ENCODE measurements around the gene DAPK2.
A peak's percentile ranks its signal among the peaks of the same experiment; 100 is the strongest.

The DAPK2 gene

DNA sequence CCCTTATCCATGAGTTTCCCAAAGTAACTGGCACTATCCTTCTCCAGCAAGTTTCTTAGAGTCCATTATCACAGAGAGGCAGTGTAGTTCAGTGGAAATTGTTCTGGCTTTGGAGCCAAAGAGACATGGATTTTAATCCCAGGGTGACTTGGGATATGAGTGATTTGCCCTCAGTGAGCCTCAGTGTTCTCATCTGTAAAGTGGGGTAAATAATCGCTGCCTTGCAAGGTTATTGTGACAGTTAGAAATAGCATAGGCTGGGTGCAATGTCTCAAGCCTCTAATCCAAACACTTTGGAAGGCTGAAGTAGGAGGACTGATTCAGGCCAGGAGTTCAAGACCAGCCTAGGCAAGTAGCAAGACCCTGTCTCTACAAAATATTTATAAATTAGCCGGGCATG lies 30.0 kb downstream of the DAPK2 start:
- WGBS (ENCODE audit: extremely low coverage, insufficient coverage, insufficient read length), result no CpG with 5 or more reads among the region's 2 CpGs
- Histone ChIP-seq H2BK120ac (ENCODE audit: insufficient read depth, low read length, poor library complexity) (no peak overlapping the region), H3K79me1 (ENCODE audit: low read length) (peaks cover 1% of the 10 kb centered on the region)

DNA sequence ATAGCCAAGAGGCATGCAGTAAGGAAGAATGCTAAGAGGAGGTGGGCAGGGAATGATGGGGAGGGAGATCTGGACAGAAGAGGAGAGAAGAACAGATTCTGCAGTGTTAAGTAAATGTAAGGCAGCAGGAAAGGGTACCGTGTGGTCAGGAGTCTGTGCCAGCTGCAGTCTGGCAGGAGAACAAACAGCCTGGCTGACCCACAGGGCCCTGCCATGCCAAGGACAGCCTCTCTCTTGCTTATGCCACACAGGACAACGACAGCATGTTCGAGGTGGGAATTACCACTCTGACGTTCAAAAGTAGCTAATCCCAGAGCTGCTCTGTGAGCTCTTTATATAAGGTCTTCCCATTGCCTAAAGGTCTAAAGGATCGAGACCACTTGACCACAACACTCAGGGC lies 31.3 kb downstream of the DAPK2 start:
- Histone ChIP-seq H3K9me3 (ENCODE audit: insufficient read depth, low read depth, low read length) (no peaks in the 10 kb centered on the region), H3K79me1 (ENCODE audit: low read length) (peaks cover 1% of the 10 kb centered on the region), H3K9ac (ENCODE audit: low read length) (no peak overlapping the region), H2BK12ac (ENCODE audit: low read length) (no peak overlapping the region), H3K23ac (ENCODE audit: low read length) (no peak overlapping the region), H3K79me2 (ENCODE audit: control insufficient read depth, insufficient read depth, low read length, poor library complexity) (no peaks in the 10 kb centered on the region), H4K91ac (ENCODE audit: low read depth, low read length) (no peak overlapping the region), H2BK5ac (ENCODE audit: low read depth, low read length, poor library complexity) (no peak overlapping the region), H2AFZ (ENCODE audit: insufficient read depth, low read length, poor library complexity) (no peak overlapping the region), H3K4me1 (ENCODE audit: control insufficient read depth in 1 of 2, insufficient read depth in 2 of 2, low read length in 2 of 2) (peaks cover 8 to 16% of the 10 kb centered on the region in 2 experiments), H3K4me2 (ENCODE audit: low read length) (no peak overlapping the region), H2BK120ac (ENCODE audit: insufficient read depth, low read length, poor library complexity) (no peak overlapping the region), H2AK5ac (ENCODE audit: low read length) (no peak overlapping the region), H3K4me3 (ENCODE audit: low read depth, low read length) (no peak overlapping the region), H3K18ac (ENCODE audit: low read length) (no peak overlapping the region), H3K14ac (ENCODE audit: low read length) (no peak overlapping the region), H3K27me3 (ENCODE audit: insufficient read depth, low read length) (no peaks in the 10 kb centered on the region), H3K4ac (ENCODE audit: low read depth, low read length) (no peak overlapping the region), H4K12ac (ENCODE audit: low read depth, low read length) (no peak overlapping the region), H4K8ac (ENCODE audit: low read depth, low read length) (no peak overlapping the region), H3K27ac (ENCODE audit: low read depth, low read length) (no peak overlapping the region), H3K36me3 (ENCODE audit: control insufficient read depth in 1 of 2, insufficient read depth in 2 of 2, low read length in 2 of 2) (no peaks in the 10 kb centered on the region)
- no peak for DNase-seq
- WGBS (ENCODE audit: extremely low coverage, insufficient coverage, insufficient read length), result no CpG with 5 or more reads among the region's 5 CpGs

More for the DNA sequence above, 30.0 kb downstream of the DAPK2 start:
- Histone ChIP-seq H3K4me2 (ENCODE audit: low read length) (no peak overlapping the region), H4K91ac (ENCODE audit: low read depth, low read length) (no peak overlapping the region), H3K27me3 (ENCODE audit: insufficient read depth, low read length) (no peaks in the 10 kb centered on the region), H3K23ac (ENCODE audit: low read length) (no peak overlapping the region), H3K4me1 (ENCODE audit: control insufficient read depth in 1 of 2, insufficient read depth in 2 of 2, low read length in 2 of 2) (peaks cover 8 to 17% of the 10 kb centered on the region in 2 experiments), H3K9me3 (ENCODE audit: insufficient read depth, low read depth, low read length) (peaks cover 2% of the 10 kb centered on the region), H3K18ac (ENCODE audit: low read length) (no peak overlapping the region), H4K12ac (ENCODE audit: low read depth, low read length) (no peak overlapping the region), H3K4ac (ENCODE audit: low read depth, low read length) (no peak overlapping the region), H3K36me3 (ENCODE audit: control insufficient read depth in 1 of 2, insufficient read depth in 2 of 2, low read length in 2 of 2) (no peaks in the 10 kb centered on the region), H3K4me3 (ENCODE audit: low read depth, low read length) (no peak overlapping the region), H2AFZ (ENCODE audit: insufficient read depth, low read length, poor library complexity) (no peak overlapping the region), H3K14ac (ENCODE audit: low read length) (no peak overlapping the region), H2BK12ac (ENCODE audit: low read length) (no peak overlapping the region), H4K8ac (ENCODE audit: low read depth, low read length) (no peak overlapping the region), H3K9ac (ENCODE audit: low read length) (no peak overlapping the region), H3K79me2 (ENCODE audit: control insufficient read depth, insufficient read depth, low read length, poor library complexity) (no peaks in the 10 kb centered on the region), H2BK5ac (ENCODE audit: low read depth, low read length, poor library complexity) (no peak overlapping the region), H2AK5ac (ENCODE audit: low read length) (no peak overlapping the region), H3K27ac (ENCODE audit: low read depth, low read length) (no peak overlapping the region)
- no peak for DNase-seq

DNA sequence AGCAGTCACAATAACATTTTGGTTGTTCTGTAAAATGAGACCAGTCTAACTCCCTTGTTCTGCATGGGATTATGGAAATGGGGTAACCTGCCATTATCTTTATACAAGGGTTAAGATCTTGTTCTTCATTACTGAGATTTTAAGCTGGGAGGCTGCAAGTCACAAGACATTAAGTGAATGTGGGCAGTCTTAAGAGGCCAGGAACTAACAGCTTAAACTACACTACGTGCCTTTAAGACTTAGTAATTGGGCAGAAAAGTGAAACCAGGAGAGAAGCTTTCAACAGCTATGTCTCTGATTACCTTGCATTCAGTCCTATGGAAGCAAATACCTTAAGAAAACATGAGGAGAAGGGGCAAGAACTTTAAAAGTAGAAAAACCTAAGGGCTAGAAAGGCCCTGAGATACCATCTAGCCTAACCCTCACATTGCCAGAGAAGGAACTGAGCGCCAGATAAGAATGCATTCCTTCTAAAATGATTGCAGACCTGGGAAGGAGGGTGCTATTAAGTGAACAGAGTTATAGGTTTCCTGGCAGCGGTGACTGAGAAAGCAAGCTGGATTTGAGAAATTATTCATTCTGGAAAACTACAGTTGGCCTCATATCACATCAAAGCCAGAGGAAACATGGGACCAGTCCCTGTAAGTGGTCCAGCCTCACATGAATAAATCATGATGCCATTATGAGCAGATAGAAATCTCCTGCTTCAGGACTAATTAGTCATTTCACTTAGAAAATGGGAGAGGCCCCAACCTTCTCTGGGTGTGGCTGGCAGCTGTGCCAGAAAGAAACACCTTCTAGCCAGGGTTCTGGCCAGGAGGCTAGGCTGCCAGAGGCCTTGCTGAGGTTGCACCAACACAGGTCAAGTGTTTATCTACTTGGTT lies 32.9 kb downstream of the DAPK2 start:
- Histone ChIP-seq H3K18ac (ENCODE audit: low read length) (no peak overlapping the region), H3K36me3 (ENCODE audit: control insufficient read depth in 1 of 2, insufficient read depth in 2 of 2, low read length in 2 of 2) (no peaks in the 10 kb centered on the region), H2AK5ac (ENCODE audit: low read length) (no peak overlapping the region), H3K79me2 (ENCODE audit: control insufficient read depth, insufficient read depth, low read length, poor library complexity) (no peaks in the 10 kb centered on the region), H2BK120ac (ENCODE audit: insufficient read depth, low read length, poor library complexity) (no peak overlapping the region), H2AFZ (ENCODE audit: insufficient read depth, low read length, poor library complexity) (no peak overlapping the region), H3K79me1 (ENCODE audit: low read length) (peaks cover 1% of the 10 kb centered on the region), H3K4me2 (ENCODE audit: low read length) (no peak overlapping the region), H3K23ac (ENCODE audit: low read length) (no peak overlapping the region), H4K12ac (ENCODE audit: low read depth, low read length) (no peak overlapping the region), H3K9me3 (ENCODE audit: insufficient read depth, low read depth, low read length) (no peaks in the 10 kb centered on the region), H4K91ac (ENCODE audit: low read depth, low read length) (no peak overlapping the region), H3K4me1 (ENCODE audit: control insufficient read depth in 1 of 2, insufficient read depth in 2 of 2, low read length in 2 of 2) (peaks cover 8 to 12% of the 10 kb centered on the region in 2 experiments), H2BK12ac (ENCODE audit: low read length) (no peak overlapping the region), H2BK5ac (ENCODE audit: low read depth, low read length, poor library complexity) (no peak overlapping the region), H3K27ac (ENCODE audit: low read depth, low read length) (no peak overlapping the region), H3K9ac (ENCODE audit: low read length) (no peak overlapping the region), H4K8ac (ENCODE audit: low read depth, low read length) (no peak overlapping the region), H3K27me3 (ENCODE audit: insufficient read depth, low read length) (no peaks in the 10 kb centered on the region), H3K4me3 (ENCODE audit: low read depth, low read length) (no peak overlapping the region), H3K14ac (ENCODE audit: low read length) (no peak overlapping the region), H3K4ac (ENCODE audit: low read depth, low read length) (no peak overlapping the region)
- peak; percentile 61 to 88 for DNase-seq
- WGBS (ENCODE audit: extremely low coverage, insufficient coverage, insufficient read length), result no CpG with 5 or more reads among the region's 3 CpGs

DNA sequence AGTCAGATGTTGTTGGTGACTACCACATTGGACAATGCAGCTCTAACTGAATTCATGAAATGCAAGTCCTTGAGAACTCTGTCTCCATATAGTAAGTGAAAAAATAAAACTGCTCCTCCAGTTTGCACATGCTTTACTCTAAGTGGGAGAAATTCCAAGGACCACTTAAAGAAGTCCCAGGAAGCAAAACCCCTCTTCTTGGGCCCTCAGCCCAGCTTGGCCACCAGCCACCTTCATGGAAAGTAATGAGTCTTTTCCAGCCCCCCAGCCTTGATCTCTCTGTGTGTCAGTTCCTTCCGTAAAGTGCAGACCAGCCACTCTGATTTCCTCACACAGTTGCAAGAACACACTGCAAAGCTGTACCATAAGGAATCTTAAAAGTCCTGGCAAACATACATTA lies 34.5 kb downstream of the DAPK2 start:
- Histone ChIP-seq H4K91ac (ENCODE audit: low read depth, low read length) (no peak overlapping the region), H3K4ac (ENCODE audit: low read depth, low read length) (no peak overlapping the region), H3K14ac (ENCODE audit: low read length) (no peak overlapping the region), H3K4me3 (ENCODE audit: low read depth, low read length) (no peak overlapping the region), H2AFZ (ENCODE audit: insufficient read depth, low read length, poor library complexity) (no peak overlapping the region), H3K79me2 (ENCODE audit: control insufficient read depth, insufficient read depth, low read length, poor library complexity) (no peaks in the 10 kb centered on the region), H3K36me3 (ENCODE audit: control insufficient read depth in 1 of 2, insufficient read depth in 2 of 2, low read length in 2 of 2) (no peaks in the 10 kb centered on the region), H3K79me1 (ENCODE audit: low read length) (peaks cover 1% of the 10 kb centered on the region), H3K18ac (ENCODE audit: low read length) (no peak overlapping the region), H2BK12ac (ENCODE audit: low read length) (no peak overlapping the region), H3K4me2 (ENCODE audit: low read length) (no peak overlapping the region), H3K23ac (ENCODE audit: low read length) (no peak overlapping the region), H3K9ac (ENCODE audit: low read length) (no peak overlapping the region), H2BK120ac (ENCODE audit: insufficient read depth, low read length, poor library complexity) (no peak overlapping the region), H3K9me3 (ENCODE audit: insufficient read depth, low read depth, low read length) (no peaks in the 10 kb centered on the region), H4K12ac (ENCODE audit: low read depth, low read length) (no peak overlapping the region), H3K4me1 (ENCODE audit: control insufficient read depth in 1 of 2, insufficient read depth in 2 of 2, low read length in 2 of 2) (peaks cover 3 to 8% of the 10 kb centered on the region in 2 experiments), H3K27ac (ENCODE audit: low read depth, low read length) (no peak overlapping the region), H2AK5ac (ENCODE audit: low read length) (peak overlapping the region; percentile 24), H4K8ac (ENCODE audit: low read depth, low read length) (no peak overlapping the region), H2BK5ac (ENCODE audit: low read depth, low read length, poor library complexity) (no peak overlapping the region), H3K27me3 (ENCODE audit: insufficient read depth, low read length) (no peaks in the 10 kb centered on the region)
- WGBS (ENCODE audit: extremely low coverage, insufficient coverage, insufficient read length), result no CpG with 5 or more reads among the region's 1 CpG
- DNase-seq, result no peak
